ENCODE data around the gene ZNF679.
"Not testable (repeated sequence)": the region's sequence is repeated elsewhere in the genome, so short reads cannot be mapped to it uniquely, and the experiment has no call there.

Gene ZNF679

DNA sequence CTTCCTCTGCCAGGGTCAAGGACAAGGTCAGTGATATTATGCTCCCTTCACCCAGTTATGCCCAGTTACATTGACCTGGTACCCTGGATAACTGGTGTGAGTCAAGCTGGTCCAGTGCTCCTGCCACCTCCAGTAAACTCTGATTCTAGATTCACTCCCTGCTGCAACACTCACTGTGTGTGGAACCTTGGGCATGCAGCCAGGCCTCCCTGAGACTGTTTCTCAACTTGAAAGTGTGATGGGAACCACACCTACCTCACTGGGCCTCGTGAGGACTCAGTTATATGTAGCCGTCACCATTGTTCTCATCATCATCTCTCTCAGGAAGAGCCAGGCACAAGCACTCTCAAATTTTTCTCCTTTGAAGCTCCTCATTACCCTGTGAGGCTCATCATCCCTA lies 84.6 kb downstream of the ZNF679 start:
- DNase-seq, result no peak

DNA sequence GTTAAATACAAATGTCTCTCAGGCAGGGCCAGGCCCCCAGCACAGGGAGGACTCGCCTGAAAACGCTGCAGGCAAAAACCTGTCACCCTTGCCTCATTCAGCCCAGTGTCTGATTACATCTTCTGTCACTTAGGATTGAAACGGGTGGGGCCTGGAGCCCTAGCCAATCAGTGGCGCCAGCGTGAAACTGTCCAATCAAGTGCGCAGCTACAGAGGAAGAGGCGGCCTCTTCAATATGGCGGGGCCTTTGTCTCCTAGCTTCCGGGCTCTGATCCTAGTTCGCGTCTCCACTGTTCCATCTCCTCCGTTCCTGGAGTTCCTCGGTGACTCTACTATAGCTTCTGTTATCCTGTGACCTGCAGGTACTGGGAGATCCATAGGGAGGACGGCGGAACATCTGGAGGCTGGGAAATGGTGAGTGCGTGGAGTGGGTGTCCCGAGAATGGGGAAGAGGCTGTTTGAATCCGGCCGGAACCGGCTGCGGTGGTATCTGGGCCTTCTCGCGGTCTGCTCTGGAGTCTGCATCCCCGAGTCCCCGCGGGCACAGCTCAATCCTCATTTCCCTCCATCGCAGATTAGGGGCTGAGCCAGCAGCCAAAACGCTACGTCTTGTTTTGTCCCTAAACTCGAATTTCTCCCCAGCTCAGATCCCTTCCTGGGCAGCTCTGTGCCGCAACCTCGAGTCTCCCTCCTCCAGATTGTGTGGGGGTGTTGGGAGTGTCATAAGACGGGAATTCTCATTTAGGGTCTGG lies 85.6 kb downstream of the ZNF679 start, which contains the start of gene ZNF736:
TSS of gene ZNF736 (plus strand) at position 222 of the 752 bp plus-strand sequence. CDS start at position 412, 190 bp downstream.
- DNase-seq, result peak; percentile 95

DNA sequence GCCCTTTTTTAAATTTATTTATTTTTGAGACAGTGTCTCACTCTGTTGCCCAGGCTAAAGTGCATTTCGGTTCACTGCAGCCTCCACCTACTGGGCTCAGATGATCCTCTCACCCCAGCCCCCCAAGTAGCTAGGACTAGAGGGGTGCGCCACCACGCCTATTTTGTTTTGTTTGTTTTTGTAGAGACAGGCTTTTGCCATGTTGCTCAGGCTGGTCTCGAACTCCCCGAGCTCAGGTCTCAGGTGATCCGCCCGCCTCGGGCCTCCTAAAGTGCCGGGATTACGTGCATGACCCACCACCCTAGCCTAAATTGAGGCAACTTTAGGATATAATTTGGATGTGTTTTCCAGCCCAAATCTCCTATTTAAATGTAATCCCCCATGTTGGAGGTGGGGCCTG lies 86.3 kb downstream of the ZNF679 start:
- no peak for DNase-seq

DNA sequence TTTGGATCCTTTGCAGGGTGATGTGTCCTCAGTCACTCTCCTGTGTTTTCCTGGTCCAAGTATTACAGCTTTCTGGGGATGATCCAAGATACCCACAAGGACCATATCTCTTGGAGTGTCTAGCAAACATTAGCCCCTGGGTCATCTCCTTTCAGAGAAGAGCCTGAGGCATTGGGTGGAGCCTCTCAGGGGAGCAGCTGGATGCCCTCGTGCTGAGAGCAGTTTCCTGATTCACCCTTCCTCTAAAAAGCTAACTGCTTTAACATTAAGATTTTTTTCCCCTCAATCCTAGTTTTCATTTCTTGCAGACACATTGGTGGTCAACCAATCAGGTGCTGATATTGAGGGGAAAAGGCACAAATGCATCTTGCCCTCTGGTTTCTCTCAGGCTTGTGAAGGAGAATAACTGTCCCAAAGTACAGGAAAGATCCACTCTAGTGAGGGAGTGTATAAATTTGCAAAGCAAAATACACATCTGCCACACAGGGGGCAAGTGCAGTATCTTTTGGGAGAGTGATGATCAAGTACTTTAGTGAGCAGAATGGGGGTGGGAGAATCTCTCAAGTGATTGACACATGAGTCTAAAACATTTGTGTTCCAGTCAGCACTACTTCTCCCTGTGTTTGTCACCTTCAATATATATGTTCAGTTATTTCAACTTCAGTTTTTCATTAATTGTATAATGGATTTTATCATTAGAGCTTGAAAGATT lies 87.9 kb downstream of the ZNF679 start:
- DNase-seq, result not testable (repeated sequence)
